KOPT-K1 (cell line): Measurements from ENCODE around the gene KRTAP8-1.

Experiments used
- H3K27ac ChIP-seq: fragments of 200-600 bp; sonication (generic); 2 replicates; pipeline ENCODE4 v1.5.1; 2016; ENCODE audit warnings: antibody characterized with exemption, mild to moderate bottlenecking, low read depth, low read length; ENCODE audit not compliant: poor library complexity, severe bottlenecking
- H3K36me3 ChIP-seq: fragments of 200-600 bp; sonication (generic); 2 replicates; pipeline ENCODE4 v1.5.1; 2017; ENCODE audit warnings: antibody characterized with exemption, mild to moderate bottlenecking, low read length, moderate library complexity; ENCODE audit not compliant: insufficient read depth
- H3K9me3 ChIP-seq: fragments of 200-600 bp; sonication (generic); 2 replicates; pipeline ENCODE4 v1.5.1; 2017; ENCODE audit warnings: antibody characterized with exemption, low read length, mild to moderate bottlenecking; ENCODE audit not compliant: insufficient read depth, poor library complexity, severe bottlenecking

KRTAP8-1 gene

DNA sequence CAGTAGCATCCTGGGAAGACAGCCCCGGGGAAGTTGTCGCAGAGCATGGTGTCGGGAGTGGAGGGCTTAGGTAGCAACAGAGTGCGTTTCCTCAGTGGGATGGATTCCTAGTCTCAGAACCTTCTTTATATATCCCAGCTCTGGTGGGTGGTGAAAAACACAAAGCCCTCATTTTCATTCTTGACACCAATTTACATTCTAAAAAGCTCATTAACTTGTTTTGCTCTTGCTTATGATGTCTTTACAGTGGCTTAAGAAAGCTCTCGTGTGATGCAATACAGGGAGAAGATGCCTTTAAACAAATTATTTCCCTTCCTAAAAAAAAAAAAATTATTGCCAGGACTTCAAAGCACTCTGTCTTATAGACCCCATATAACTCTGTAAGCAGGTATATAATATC, at the start of gene KRTAP8-1:
Gene KRTAP8-1 (minus strand): TSS at position 101 of the 400 bp plus-strand sequence. CDS start 54 bp downstream, at position 47.
- no peaks in the 10 kb centered on the region for H3K36me3 ChIP-seq
- no peaks in the 10 kb centered on the region for H3K9me3 ChIP-seq
- no peak within 1 kb of the TSS for H3K27ac ChIP-seq

- Histone ChIP-seq H3K36me3 (no peaks in the 10 kb centered on the region), H3K9me3 (no peaks in the 10 kb centered on the region), H3K27ac (no peak overlapping the region)
Observed at GRCh38 chr21:30847627-30848500, 34.8 kb upstream of the KRTAP8-1 start.

DNA sequence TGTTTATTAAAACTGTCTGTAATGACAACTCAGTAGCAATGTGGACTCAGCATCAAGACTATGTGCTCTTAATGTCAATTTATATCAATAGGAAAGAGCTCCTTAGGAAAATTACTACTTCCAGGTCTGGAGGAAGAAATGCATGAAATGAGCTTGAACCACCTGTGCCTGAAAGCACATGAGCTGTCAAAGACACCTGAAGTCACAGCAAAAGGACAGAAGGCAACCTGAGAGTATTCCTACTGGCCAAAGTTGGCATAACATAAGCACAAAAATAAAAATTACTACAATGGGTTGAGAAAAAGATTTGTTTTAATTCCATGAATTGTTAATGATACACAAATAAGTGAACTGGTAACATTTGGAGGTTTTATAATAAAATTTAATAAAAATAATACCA, 29.9 kb upstream of the KRTAP8-1 start:
- H3K27ac ChIP-seq = no peak overlapping the region
- H3K36me3 ChIP-seq = no peaks in the 10 kb centered on the region
- no peaks in the 10 kb centered on the region for H3K9me3 ChIP-seq

DNA sequence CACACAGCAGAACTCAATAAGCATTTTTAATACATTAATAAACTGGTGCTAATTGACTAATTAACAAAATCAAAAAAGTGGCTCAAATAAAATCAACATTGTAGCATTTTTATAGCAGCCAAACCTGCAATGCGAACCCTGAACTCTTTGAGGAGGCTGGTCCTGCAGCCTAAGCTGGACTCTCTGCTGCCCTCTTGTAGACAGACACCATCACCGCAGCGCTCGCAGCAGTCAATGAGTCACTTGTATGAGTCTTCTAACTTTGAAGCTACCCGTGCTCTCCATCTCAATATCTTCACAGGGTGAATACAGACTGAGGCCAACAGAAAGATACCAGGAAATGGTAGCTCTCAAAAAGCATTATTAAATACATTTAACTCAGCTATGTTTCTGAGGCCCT, 26.2 kb upstream of the KRTAP8-1 start:
- Histone ChIP-seq H3K27ac (no peak overlapping the region), H3K9me3 (no peaks in the 10 kb centered on the region), H3K36me3 (no peaks in the 10 kb centered on the region)

DNA sequence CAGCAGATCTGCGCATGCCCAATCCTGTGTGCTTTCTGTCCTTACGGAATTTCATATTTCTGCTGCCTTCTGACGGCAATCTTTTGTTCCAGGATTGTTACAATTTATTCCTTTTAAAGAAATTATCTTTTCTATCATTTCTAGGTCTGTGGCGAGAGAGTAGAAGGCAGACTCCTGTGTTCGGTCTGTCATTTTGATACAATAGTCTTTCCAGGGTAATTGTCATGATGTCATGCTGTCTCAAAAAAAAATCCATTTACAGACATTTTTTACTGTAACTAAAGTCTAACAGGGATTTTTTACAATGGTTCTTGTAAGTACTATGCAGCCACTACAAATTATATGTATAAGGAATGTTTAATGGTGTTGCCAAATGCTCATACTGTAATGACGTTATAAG, 25.5 kb upstream of the KRTAP8-1 start:
- H3K9me3 ChIP-seq = no peaks in the 10 kb centered on the region
- no peak overlapping the region for H3K27ac ChIP-seq
- no peaks in the 10 kb centered on the region for H3K36me3 ChIP-seq

DNA sequence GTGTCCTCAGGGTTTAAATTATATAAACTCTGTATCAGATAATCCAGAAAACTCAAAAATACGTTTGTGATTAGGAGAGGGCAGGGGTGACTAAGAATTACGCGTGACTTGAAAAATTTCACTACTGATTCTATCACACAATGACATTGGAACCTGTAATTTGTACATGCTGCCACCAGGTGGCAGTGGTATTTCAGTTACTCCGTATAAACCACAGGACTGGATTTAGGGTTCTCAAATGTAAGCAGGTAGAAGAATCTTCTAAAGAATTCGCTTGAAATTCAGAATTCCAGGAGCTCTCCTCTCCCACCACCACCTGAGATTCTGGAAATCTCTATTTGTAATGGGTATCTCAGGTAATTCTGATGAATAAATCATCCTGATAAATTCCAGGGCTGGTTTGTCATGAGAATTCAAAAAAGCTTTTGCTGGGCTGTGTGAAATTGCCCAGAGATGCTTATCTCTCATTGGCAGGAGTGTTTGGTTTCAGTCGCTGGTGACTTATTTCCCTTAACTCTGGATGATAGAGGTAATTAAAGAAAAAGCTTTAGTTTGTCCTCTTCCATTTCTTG, 18.2 kb upstream of the KRTAP8-1 start:
- H3K36me3 ChIP-seq = no peaks in the 10 kb centered on the region
- no peak overlapping the region for H3K27ac ChIP-seq
- no peaks in the 10 kb centered on the region for H3K9me3 ChIP-seq

- Histone ChIP-seq H3K36me3 (no peaks in the 10 kb centered on the region), H3K9me3 (no peaks in the 10 kb centered on the region), H3K27ac (no peak within 1 kb of the TSS)
Observed at GRCh38 chr21:30829659-30830058, 16.6 kb upstream of the KRTAP8-1 start, which contains the start of gene KRTAP7-1. KRTAP7-1 (minus strand) TSS chr21:30829759; CDS start chr21:30829698, 61 bp downstream.

DNA sequence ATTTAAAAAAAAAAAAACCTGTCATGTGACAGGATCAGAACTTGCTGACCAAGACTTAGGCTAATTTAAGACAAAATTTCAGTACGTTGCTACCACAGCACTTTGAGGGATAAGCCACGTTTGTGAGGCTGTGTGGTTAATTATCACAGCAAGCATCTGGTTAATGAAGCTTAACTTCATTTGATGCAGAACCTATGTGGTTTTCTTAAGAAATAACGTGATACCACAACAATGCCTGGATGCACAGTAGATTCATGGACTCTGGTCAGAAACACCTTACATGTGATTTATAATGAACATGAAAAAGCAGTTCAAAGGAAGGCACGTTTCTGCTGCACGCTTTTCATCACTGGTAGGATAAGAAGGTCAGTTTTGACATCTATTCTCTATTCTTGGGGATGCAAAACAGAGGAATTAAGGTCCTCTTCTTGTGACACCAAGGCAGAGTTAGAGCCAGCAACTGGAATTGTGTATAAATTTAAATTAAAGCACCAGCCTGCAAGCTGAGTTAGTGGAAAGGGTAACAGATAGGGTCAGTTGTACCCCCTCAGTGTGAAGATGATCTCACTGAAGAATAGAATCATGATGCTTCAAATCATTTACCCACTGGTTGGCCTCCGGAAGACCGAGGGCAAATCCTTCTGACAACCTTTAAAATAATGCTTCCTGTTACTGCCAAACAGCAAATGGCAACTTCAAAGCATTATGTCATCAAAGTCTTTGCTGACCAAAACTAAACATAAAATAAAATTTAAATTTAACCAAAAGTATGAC, 6.0 kb upstream of the KRTAP8-1 start:
- Histone ChIP-seq H3K9me3 (no peaks in the 10 kb centered on the region), H3K36me3 (no peaks in the 10 kb centered on the region), H3K27ac (no peak overlapping the region)

- Histone ChIP-seq H3K9me3 (no peaks in the 10 kb centered on the region), H3K27ac (no peak overlapping the region), H3K36me3 (no peaks in the 10 kb centered on the region)
Observed at GRCh38 chr21:30800605-30801004, 12.5 kb downstream of the KRTAP8-1 start.

GRCh38 chr21:30793581-30794314, 19.3 kb downstream of the KRTAP8-1 start:
- H3K27ac ChIP-seq = no peak overlapping the region
- H3K9me3 ChIP-seq = no peaks in the 10 kb centered on the region
- H3K36me3 ChIP-seq = no peaks in the 10 kb centered on the region

- Histone ChIP-seq H3K36me3 (no peaks in the 10 kb centered on the region), H3K9me3 (no peaks in the 10 kb centered on the region), H3K27ac (no peak overlapping the region)
Observed at GRCh38 chr21:30779249-30779648, 33.8 kb downstream of the KRTAP8-1 start.

- Histone ChIP-seq H3K36me3 (no peaks in the 10 kb centered on the region), H3K9me3 (no peaks in the 10 kb centered on the region), H3K27ac (no peak overlapping the region)
Observed at GRCh38 chr21:30769724-30770431, 43.2 kb downstream of the KRTAP8-1 start.
